Measurements from ENCODE around the gene PRR22.

PRR22 gene

DNA sequence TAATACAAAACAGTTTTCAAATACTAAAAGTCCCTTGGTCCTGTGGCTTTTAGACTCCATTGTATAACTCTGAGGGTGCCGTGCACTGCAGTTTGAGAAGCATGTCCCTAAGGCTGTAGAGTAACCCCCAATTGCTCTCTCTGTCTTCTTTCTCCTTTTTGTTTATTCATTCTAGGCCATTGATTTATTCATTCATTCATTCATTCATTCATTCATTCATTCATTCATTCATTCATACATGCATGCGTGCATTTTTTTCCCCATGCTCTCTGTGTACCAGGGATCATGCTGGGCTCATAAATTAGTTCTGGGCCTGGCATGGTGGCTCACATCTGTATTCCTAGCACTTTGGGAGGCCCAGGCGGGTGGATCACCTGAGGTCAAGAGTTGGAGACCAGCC, 19.3 kb downstream of the PRR22 start:
- H3F3A ChIP-seq (ENCODE audit: insufficient read depth, low read length): no peaks in the 10 kb centered on the region
- H3K4me2 ChIP-seq (ENCODE audit: low read depth, low read length): no peak overlapping the region
- no peak overlapping the region for H2AFZ ChIP-seq (ENCODE audit: low read length)
- no peak overlapping the region for H3K9ac ChIP-seq (ENCODE audit: low read length)
- H3K27me3 ChIP-seq (replicated peaks; ENCODE audit: insufficient read depth, low read length): peaks cover 66% of the 10 kb centered on the region
- no peak for DNase-seq
- no peaks in the 10 kb centered on the region for H3K79me2 ChIP-seq (ENCODE audit: low read length)
- no peak overlapping the region for H3K4me3 ChIP-seq (ENCODE audit: low read length)
- no peak for TF ChIP-seq EZH2phosphoT487 (IDR thresholded peaks at IDR 0.05; ENCODE audit: low read length)
- TF ChIP-seq, protein P1, sequence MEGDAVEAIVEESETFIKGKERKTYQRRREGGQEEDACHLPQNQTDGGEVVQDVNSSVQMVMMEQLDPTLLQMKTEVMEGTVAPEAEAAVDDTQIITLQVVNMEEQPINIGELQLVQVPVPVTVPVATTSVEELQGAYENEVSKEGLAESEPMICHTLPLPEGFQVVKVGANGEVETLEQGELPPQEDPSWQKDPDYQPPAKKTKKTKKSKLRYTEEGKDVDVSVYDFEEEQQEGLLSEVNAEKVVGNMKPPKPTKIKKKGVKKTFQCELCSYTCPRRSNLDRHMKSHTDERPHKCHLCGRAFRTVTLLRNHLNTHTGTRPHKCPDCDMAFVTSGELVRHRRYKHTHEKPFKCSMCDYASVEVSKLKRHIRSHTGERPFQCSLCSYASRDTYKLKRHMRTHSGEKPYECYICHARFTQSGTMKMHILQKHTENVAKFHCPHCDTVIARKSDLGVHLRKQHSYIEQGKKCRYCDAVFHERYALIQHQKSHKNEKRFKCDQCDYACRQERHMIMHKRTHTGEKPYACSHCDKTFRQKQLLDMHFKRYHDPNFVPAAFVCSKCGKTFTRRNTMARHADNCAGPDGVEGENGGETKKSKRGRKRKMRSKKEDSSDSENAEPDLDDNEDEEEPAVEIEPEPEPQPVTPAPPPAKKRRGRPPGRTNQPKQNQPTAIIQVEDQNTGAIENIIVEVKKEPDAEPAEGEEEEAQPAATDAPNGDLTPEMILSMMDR (IDR thresholded peaks at IDR 0.05; ENCODE audit: low read length): no peak
- no peak for TF ChIP-seq EZH2 (optimal IDR thresholded peaks at IDR 0.05; ENCODE audit: low read depth, low read length)
- no peaks in the 10 kb centered on the region for H3K4me1 ChIP-seq (ENCODE audit: low read length)
- no peaks in the 10 kb centered on the region for H3K36me3 ChIP-seq (replicated peaks; ENCODE audit: insufficient read depth, low read length)
- H3K9me3 ChIP-seq (replicated peaks; ENCODE audit: insufficient read depth, low read length): no peaks in the 10 kb centered on the region
- H3K9me2 ChIP-seq (replicated peaks; ENCODE audit: insufficient read depth, low read length): no peaks in the 10 kb centered on the region
- H4K20me1 ChIP-seq (ENCODE audit: insufficient read depth, low read length): no peaks in the 10 kb centered on the region
- H3K27ac ChIP-seq (ENCODE audit: low read length): no peak overlapping the region

GRCh38 chr19:5762608-5763217, 21.8 kb downstream of the PRR22 start:
- no peak overlapping the region for H3K4me2 ChIP-seq (ENCODE audit: low read depth, low read length)
- H2AFZ ChIP-seq (ENCODE audit: low read length): no peak overlapping the region
- H3K9me2 ChIP-seq (replicated peaks; ENCODE audit: insufficient read depth, low read length): no peaks in the 10 kb centered on the region
- no peaks in the 10 kb centered on the region for H3K36me3 ChIP-seq (replicated peaks; ENCODE audit: insufficient read depth, low read length)
- DNase-seq: no peak
- H3F3A ChIP-seq (ENCODE audit: insufficient read depth, low read length): no peaks in the 10 kb centered on the region
- no peaks in the 10 kb centered on the region for H4K20me1 ChIP-seq (ENCODE audit: insufficient read depth, low read length)
- no peaks in the 10 kb centered on the region for H3K4me1 ChIP-seq (ENCODE audit: low read length)
- no peak overlapping the region for H3K27ac ChIP-seq (ENCODE audit: low read length)
- H3K4me3 ChIP-seq (ENCODE audit: low read length): no peak overlapping the region
- peaks cover 85% of the 10 kb centered on the region for H3K27me3 ChIP-seq (replicated peaks; ENCODE audit: insufficient read depth, low read length)
- H3K9me3 ChIP-seq (replicated peaks; ENCODE audit: insufficient read depth, low read length): no peaks in the 10 kb centered on the region
- H3K9ac ChIP-seq (ENCODE audit: low read length): no peak overlapping the region
- H3K79me2 ChIP-seq (ENCODE audit: low read length): no peaks in the 10 kb centered on the region
- TF ChIP-seq EZH2 (optimal IDR thresholded peaks at IDR 0.05; ENCODE audit: low read depth, low read length): no peak
- TF ChIP-seq, protein P1 (IDR thresholded peaks at IDR 0.05; ENCODE audit: low read length): no peak

DNA sequence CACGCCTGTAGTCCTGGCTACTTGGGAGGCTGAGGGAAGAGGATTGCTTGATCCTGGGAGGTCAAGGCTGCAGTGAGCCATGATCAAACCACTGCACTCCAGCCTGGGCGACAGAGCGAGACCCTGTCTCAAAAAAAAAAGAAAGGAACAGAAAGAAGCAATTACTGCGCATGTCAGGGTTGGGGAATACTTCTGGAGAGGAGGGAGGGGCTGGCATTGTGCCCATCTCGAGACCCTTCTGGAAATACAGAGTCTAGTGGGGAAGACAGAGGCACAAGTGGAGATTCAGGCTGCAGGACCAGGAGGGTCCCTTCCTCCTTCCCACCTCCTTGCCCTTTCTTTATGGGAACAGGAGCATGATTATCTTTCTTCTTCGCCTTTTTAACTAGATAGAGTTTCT, 30.8 kb downstream of the PRR22 start:
- Histone ChIP-seq H3K4me1 (ENCODE audit: low read length) (no peaks in the 10 kb centered on the region), H4K20me1 (ENCODE audit: insufficient read depth, low read length) (no peaks in the 10 kb centered on the region), H3K9ac (ENCODE audit: low read length) (no peak overlapping the region), H3K4me3 (ENCODE audit: low read length) (no peak overlapping the region), H3K4me2 (ENCODE audit: low read depth, low read length) (no peak overlapping the region), H3K36me3 (replicated peaks; ENCODE audit: insufficient read depth, low read length) (no peaks in the 10 kb centered on the region), H3K27me3 (replicated peaks; ENCODE audit: insufficient read depth, low read length) (peaks cover 82% of the 10 kb centered on the region), H3K9me2 (replicated peaks; ENCODE audit: insufficient read depth, low read length) (no peaks in the 10 kb centered on the region), H2AFZ (ENCODE audit: low read length) (no peak overlapping the region), H3K79me2 (ENCODE audit: low read length) (no peaks in the 10 kb centered on the region), H3F3A (ENCODE audit: insufficient read depth, low read length) (no peaks in the 10 kb centered on the region), H3K27ac (ENCODE audit: low read length) (no peak overlapping the region), H3K9me3 (replicated peaks; ENCODE audit: insufficient read depth, low read length) (no peaks in the 10 kb centered on the region)
- TF ChIP-seq, protein P1 (IDR thresholded peaks at IDR 0.05; ENCODE audit: low read length): no peak
- TF ChIP-seq EZH2 (optimal IDR thresholded peaks at IDR 0.05; ENCODE audit: low read depth, low read length) (no peak), EZH2phosphoT487 (IDR thresholded peaks at IDR 0.05; ENCODE audit: low read length) (no peak)
- no peak for DNase-seq
